Neural cell (in vitro differentiated cells): ENCODE results near the gene TMEM250. TPM values are rescaled to one million over a fixed set of nuclear protein-coding genes. Genes with fewer than 3 reads are reported as not detected.

Source experiments
- H2AFZ ChIP-seq: fragments of 200-600, 300-800 bp; sonication (generic), shearing (Covaris generic); 2 replicates; pipeline ENCODE4 v1.6.0; 2014; ENCODE audit warnings: low read depth, mild to moderate bottlenecking, antibody characterized with exemption, low read length, moderate library complexity
- H3F3A ChIP-seq: fragments of 200-600 bp; shearing (Covaris generic); 2 replicates; pipeline ENCODE4 v1.6.1; 2016; ENCODE audit warnings: mild to moderate bottlenecking, moderate library complexity, mixed read lengths, antibody characterized with exemption, low read length; ENCODE audit not compliant: insufficient read depth, poor library complexity, severe bottlenecking
- H3K27ac ChIP-seq: fragments of 200-600, 300-800 bp; sonication (generic), shearing (Covaris generic); 2 replicates; pipeline ENCODE4 v1.5.1; 2014; ENCODE audit warnings: mild to moderate bottlenecking, low read length, moderate library complexity
- H3K27me3 ChIP-seq: fragments of 300-800, 200-600 bp; sonication (generic), shearing (Covaris generic); 2 replicates; pipeline ENCODE4 v1.6.0; 2014; ENCODE audit warnings: mild to moderate bottlenecking, low read depth, low read length, moderate library complexity; ENCODE audit not compliant: insufficient read depth
- H3K36me3 ChIP-seq: fragments of 300-800, 200-600 bp; sonication (generic), shearing (Covaris generic); 2 replicates; pipeline ENCODE4 v1.5.1; 2014; ENCODE audit warnings: mild to moderate bottlenecking, antibody characterized with exemption, low read length, moderate library complexity; ENCODE audit not compliant: insufficient read depth
- H3K4me2 ChIP-seq: fragments of 300-800, 200-600 bp; sonication (generic), shearing (Covaris generic); 2 replicates; pipeline ENCODE4 v1.6.0; 2014; ENCODE audit warnings: mild to moderate bottlenecking, low read length
- H3K4me3 ChIP-seq: fragments of 300-800, 200-600 bp; sonication (generic), shearing (Covaris generic); 2 replicates; pipeline ENCODE4 v1.5.1; 2014; ENCODE audit warnings: mild to moderate bottlenecking, low read length, moderate library complexity
- H3K79me2 ChIP-seq: fragments of 200-600 bp; shearing (Covaris generic); replicated peaks from 2 replicates; pipeline ENCODE4 v1.6.0; 2014; ENCODE audit warnings: mild to moderate bottlenecking, low read length, moderate library complexity; ENCODE audit not compliant: insufficient read depth
- H3K9ac ChIP-seq: fragments of 300-800, 200-600 bp; sonication (generic), shearing (Covaris generic); 2 replicates; pipeline ENCODE4 v1.6.1; 2016; ENCODE audit warnings: mild to moderate bottlenecking, low read length, mixed read lengths
- H3K9me2 ChIP-seq: fragments of 200-600 bp; shearing (Covaris generic); 2 replicates; pipeline ENCODE4 v1.6.1; 2016; ENCODE audit warnings: mild to moderate bottlenecking, low read length, mixed read lengths; ENCODE audit not compliant: insufficient read depth
- H3K9me3 ChIP-seq: fragments of 200-600, 300-800 bp; sonication (generic), shearing (Covaris generic); 2 replicates; pipeline ENCODE4 v1.6.1; 2016; ENCODE audit warnings: mild to moderate bottlenecking, mixed run types, low read length, moderate library complexity, mixed read lengths
- H4K20me1 ChIP-seq: fragments of 200-600 bp; shearing (Covaris generic); 2 replicates; pipeline ENCODE4 v1.6.1; 2016; ENCODE audit warnings: mild to moderate bottlenecking, mixed run types; ENCODE audit not compliant: insufficient read depth
- EP300 ChIP-seq: fragments of 450-650 bp; conservative IDR thresholded peaks from 2 replicates; pipeline ENCODE4 v1.6.1; 2014; ENCODE audit warnings: antibody characterized with exemption, mild to moderate bottlenecking, moderate library complexity; ENCODE audit not compliant: poor library complexity, severe bottlenecking
- EZH2 ChIP-seq: fragments of 200-600, 300-800 bp; shearing (Covaris generic), sonication (generic); IDR thresholded peaks from 2 replicates; pipeline ENCODE4 v1.6.1; 2014; ENCODE audit warnings: antibody characterized with exemption, low read length, borderline replicate concordance, mild to moderate bottlenecking; ENCODE audit not compliant: insufficient read depth, poor library complexity, severe bottlenecking
- MXI1 ChIP-seq: fragments of 450-650 bp; conservative IDR thresholded peaks from 2 replicates; pipeline ENCODE4 v1.6.1; 2014; ENCODE audit warnings: antibody characterized with exemption, mild to moderate bottlenecking; ENCODE audit not compliant: poor library complexity, severe bottlenecking
- POLR2AphosphoS5 ChIP-seq: IDR thresholded peaks from 2 replicates; pipeline ENCODE4 v1.6.1; 2012
- RAD21 ChIP-seq: fragments of 450-650 bp; conservative IDR thresholded peaks from 2 replicates; pipeline ENCODE4 v1.6.1; 2014; ENCODE audit warnings: antibody characterized with exemption, mild to moderate bottlenecking, moderate library complexity
- SMC3 ChIP-seq: fragments of 450-650 bp; conservative IDR thresholded peaks from 2 replicates; pipeline ENCODE4 v1.6.1; 2014; ENCODE audit warnings: antibody characterized with exemption, mild to moderate bottlenecking, moderate library complexity; ENCODE audit not compliant: poor library complexity
- TAF1 ChIP-seq: IDR thresholded peaks from 2 replicates; pipeline ENCODE4 v1.6.1; 2012; ENCODE audit warnings: low read depth
- polyA plus RNA-seq: library from polyadenylated mRNA; depleted of rRNA; stranded (reverse); fragments of >200 nt; gene quantifications from 2 replicates; pipeline ENCODE4 v1.2.3, GENCODE V29; 2014
- TF ChIP-seq, protein P1 (sequence below): IDR thresholded peaks from 2 replicates; pipeline ENCODE4 v1.6.1; 2012; ENCODE audit warnings: borderline replicate concordance
- TF ChIP-seq, protein P2 (sequence below): fragments of 450-650 bp; IDR thresholded peaks from 2 replicates; pipeline ENCODE4 v1.5.1; 2014; ENCODE audit warnings: antibody characterized with exemption, mild to moderate bottlenecking, moderate library complexity; ENCODE audit not compliant: poor library complexity, severe bottlenecking

TMEM250 gene
- polyA plus RNA-seq, 1 donor from 2014 or later, result 15.0 TPM

DNA sequence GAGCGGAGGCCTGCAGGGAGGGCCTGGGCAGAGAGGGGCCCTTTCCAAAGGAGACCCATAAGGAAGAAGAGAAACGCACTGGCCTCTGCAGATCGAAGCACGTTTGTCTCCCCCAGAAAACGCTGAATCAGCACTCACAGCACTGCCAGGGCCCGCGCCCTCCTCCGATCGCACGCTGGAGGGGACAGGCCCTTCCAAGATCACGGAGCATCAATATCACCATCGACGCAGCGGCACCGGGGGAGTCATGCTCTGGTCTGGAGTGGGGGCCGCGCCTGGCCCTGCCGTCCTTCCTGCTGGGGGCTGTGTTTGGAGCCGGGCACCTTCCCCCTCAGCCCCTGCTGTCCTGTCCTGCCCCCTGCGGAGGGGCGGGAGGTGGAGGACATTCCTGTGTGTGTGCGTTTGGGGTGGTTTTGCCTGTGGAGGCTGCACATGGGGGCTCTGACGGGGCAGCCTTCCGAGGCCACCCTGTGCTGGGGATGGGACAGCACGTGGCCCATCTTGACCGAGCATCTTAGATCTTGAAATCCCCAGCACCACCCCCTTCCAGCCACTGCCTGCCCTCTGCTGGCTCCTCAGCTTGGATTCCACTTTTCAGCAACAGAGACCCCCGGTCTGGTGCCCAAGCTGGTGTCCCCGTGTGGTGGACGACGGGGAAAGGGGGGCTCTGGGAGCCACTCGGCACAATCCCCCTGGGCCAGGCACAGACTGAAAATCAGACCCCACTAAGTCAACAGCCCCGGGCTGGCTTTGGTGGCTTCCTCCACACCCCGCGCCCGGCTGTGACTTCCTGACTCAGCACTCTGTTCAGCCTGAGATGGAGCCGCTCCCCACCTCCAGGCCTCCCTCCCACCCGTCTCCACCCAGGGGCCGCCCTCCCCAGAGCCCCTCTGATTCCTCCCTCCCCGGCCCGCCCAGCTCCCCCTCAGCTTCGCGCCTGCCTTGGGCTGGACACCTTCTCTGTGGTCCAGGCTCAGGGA is 8.3 kb downstream of the TMEM250 start:
- Histone ChIP-seq H3K36me3 (no peaks in the 10 kb centered on the region), H3F3A (no peaks in the 10 kb centered on the region), H3K79me2 (no peaks in the 10 kb centered on the region), H3K4me2 (no peak overlapping the region), H4K20me1 (no peaks in the 10 kb centered on the region), H3K9ac (peak overlapping the region; percentile 45), H3K4me3 (peak overlapping the region; percentile 35), H3K9me2 (no peaks in the 10 kb centered on the region), H2AFZ (no peak overlapping the region), H3K27me3 (no peaks in the 10 kb centered on the region), H3K9me3 (no peaks in the 10 kb centered on the region), H3K27ac (no peak overlapping the region)
- TF ChIP-seq RAD21 (peak; percentile 18), EP300 (no peak), SMC3 (peak; percentile 47), TAF1 (no peak), EZH2 (no peak), MXI1 (no peak), POLR2AphosphoS5 (no peak)
- TF ChIP-seq, protein P1, sequence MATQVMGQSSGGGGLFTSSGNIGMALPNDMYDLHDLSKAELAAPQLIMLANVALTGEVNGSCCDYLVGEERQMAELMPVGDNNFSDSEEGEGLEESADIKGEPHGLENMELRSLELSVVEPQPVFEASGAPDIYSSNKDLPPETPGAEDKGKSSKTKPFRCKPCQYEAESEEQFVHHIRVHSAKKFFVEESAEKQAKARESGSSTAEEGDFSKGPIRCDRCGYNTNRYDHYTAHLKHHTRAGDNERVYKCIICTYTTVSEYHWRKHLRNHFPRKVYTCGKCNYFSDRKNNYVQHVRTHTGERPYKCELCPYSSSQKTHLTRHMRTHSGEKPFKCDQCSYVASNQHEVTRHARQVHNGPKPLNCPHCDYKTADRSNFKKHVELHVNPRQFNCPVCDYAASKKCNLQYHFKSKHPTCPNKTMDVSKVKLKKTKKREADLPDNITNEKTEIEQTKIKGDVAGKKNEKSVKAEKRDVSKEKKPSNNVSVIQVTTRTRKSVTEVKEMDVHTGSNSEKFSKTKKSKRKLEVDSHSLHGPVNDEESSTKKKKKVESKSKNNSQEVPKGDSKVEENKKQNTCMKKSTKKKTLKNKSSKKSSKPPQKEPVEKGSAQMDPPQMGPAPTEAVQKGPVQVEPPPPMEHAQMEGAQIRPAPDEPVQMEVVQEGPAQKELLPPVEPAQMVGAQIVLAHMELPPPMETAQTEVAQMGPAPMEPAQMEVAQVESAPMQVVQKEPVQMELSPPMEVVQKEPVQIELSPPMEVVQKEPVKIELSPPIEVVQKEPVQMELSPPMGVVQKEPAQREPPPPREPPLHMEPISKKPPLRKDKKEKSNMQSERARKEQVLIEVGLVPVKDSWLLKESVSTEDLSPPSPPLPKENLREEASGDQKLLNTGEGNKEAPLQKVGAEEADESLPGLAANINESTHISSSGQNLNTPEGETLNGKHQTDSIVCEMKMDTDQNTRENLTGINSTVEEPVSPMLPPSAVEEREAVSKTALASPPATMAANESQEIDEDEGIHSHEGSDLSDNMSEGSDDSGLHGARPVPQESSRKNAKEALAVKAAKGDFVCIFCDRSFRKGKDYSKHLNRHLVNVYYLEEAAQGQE, result no peak
- TF ChIP-seq, protein P2, sequence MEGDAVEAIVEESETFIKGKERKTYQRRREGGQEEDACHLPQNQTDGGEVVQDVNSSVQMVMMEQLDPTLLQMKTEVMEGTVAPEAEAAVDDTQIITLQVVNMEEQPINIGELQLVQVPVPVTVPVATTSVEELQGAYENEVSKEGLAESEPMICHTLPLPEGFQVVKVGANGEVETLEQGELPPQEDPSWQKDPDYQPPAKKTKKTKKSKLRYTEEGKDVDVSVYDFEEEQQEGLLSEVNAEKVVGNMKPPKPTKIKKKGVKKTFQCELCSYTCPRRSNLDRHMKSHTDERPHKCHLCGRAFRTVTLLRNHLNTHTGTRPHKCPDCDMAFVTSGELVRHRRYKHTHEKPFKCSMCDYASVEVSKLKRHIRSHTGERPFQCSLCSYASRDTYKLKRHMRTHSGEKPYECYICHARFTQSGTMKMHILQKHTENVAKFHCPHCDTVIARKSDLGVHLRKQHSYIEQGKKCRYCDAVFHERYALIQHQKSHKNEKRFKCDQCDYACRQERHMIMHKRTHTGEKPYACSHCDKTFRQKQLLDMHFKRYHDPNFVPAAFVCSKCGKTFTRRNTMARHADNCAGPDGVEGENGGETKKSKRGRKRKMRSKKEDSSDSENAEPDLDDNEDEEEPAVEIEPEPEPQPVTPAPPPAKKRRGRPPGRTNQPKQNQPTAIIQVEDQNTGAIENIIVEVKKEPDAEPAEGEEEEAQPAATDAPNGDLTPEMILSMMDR, result peak; percentile 23

DNA sequence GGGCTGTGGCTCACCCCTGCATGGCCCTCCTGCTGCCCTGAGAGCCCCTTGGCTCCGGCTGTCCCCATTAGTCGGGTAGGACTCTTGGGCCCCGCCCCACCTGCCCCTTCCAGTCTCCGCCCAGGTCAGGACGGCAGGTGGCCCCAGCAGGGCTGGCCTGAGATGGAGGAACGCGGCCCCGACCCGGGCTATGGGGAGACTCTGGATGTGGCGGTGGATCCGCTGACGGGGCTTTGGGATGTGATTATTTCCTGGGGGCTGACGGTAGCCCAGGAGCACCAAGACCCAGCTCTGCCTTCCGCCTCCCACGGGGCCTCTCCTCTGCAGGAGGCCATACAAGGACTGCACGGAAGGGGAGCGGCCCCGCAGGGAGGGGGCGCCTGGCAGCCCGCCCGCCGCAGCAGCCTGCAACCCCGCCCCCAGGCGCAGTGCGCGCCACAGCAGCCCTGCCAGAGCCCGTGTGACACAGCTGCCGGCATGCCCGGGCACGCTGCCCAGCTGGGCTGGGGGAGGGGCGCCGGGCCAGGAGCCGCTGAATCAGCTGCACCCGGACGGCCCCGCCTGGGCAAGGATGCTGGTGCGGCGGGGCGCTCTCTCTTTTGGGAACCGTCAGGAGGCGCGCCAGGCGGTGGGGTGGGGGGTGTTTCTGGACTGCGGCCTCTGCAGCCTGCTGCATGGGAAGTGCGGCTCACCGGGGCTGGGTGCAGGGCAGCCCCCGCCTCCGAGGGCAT is 9.2 kb downstream of the TMEM250 start:
- no peaks in the 10 kb centered on the region for H3F3A ChIP-seq
- H3K27me3 ChIP-seq, result no peaks in the 10 kb centered on the region
- H3K4me2 ChIP-seq, result no peak overlapping the region
- H3K27ac ChIP-seq, result no peak overlapping the region
- no peaks in the 10 kb centered on the region for H3K79me2 ChIP-seq
- H3K9me2 ChIP-seq, result no peaks in the 10 kb centered on the region
- H3K36me3 ChIP-seq, result no peaks in the 10 kb centered on the region
- peak overlapping the region; percentile 35 for H3K4me3 ChIP-seq
- H3K9ac ChIP-seq, result peak overlapping the region; percentile 45
- no peak for TF ChIP-seq TAF1
- no peak for TF ChIP-seq EZH2
- no peak for TF ChIP-seq EP300
- no peak for TF ChIP-seq SMC3
- no peak for TF ChIP-seq MXI1
- no peak for TF ChIP-seq POLR2AphosphoS5
- TF ChIP-seq, protein P1, result no peak
- no peak for TF ChIP-seq RAD21
- TF ChIP-seq, protein P2, result no peak
- H2AFZ ChIP-seq, result no peak overlapping the region
- H3K9me3 ChIP-seq, result no peaks in the 10 kb centered on the region
- H4K20me1 ChIP-seq, result no peaks in the 10 kb centered on the region
